GM18909 (cell line): Measurements from ENCODE around the gene TMC7.
A peak's percentile ranks its signal among the peaks of the same experiment; 100 is the strongest.
"Not testable (repeated sequence)": the region's sequence is repeated elsewhere in the genome, so short reads cannot be mapped to it uniquely, and the experiment has no call there.

Experiments
- ATAC-seq: cut with Tn5 transposase; IDR thresholded peaks from one replicate; pipeline ENCODE4 v1.9.1; 2021; ENCODE audit warnings: mild to moderate bottlenecking; ENCODE audit not compliant: unreplicated experiment, poor library complexity

TMC7 gene

GRCh38 chr16:18983565-18984434, at the start of gene TMC7:
Gene TMC7 (plus strand): TSS chr16:18983934. CDS start chr16:18984064, 130 bp downstream.
- ATAC-seq, result no peak

GRCh38 chr16:18936727-18937340, 46.9 kb upstream of the TMC7 start:
- ATAC-seq, result no peak

GRCh38 chr16:18937390-18937789, 46.3 kb upstream of the TMC7 start:
- no peak for ATAC-seq

GRCh38 chr16:18938986-18939385, 44.7 kb upstream of the TMC7 start:
- ATAC-seq, result no peak

- no peak for ATAC-seq
Observed at GRCh38 chr16:18941471-18941870, 42.3 kb upstream of the TMC7 start.

GRCh38 chr16:18942061-18942460, 41.7 kb upstream of the TMC7 start:
- no peak for ATAC-seq

GRCh38 chr16:18943414-18943813, 40.3 kb upstream of the TMC7 start:
- no peak for ATAC-seq

- ATAC-seq, result no peak
Observed at GRCh38 chr16:18945233-18945632, 38.5 kb upstream of the TMC7 start.

GRCh38 chr16:18948372-18949020, 35.2 kb upstream of the TMC7 start:
- no peak for ATAC-seq

- no peak for ATAC-seq
Observed at GRCh38 chr16:18950469-18951185, 33.1 kb upstream of the TMC7 start.

- ATAC-seq, result no peak
Observed at GRCh38 chr16:18953547-18953946, 30.2 kb upstream of the TMC7 start.

GRCh38 chr16:18955874-18956580, 27.7 kb upstream of the TMC7 start:
- not testable (repeated sequence) for ATAC-seq

GRCh38 chr16:18956658-18957241, 27.0 kb upstream of the TMC7 start:
- not testable (repeated sequence) for ATAC-seq

- no peak for ATAC-seq
Observed at GRCh38 chr16:18958621-18959029, 25.1 kb upstream of the TMC7 start.

GRCh38 chr16:18959031-18959505, 24.7 kb upstream of the TMC7 start:
- no peak for ATAC-seq

- ATAC-seq, result no peak
Observed at GRCh38 chr16:18965555-18965954, 18.2 kb upstream of the TMC7 start.

- ATAC-seq, result no peak
Observed at GRCh38 chr16:18966791-18967190, 16.9 kb upstream of the TMC7 start.

GRCh38 chr16:18969050-18969854, 14.5 kb upstream of the TMC7 start:
- peak; percentile 51 for ATAC-seq

GRCh38 chr16:18969855-18970240, 13.9 kb upstream of the TMC7 start:
- ATAC-seq, result no peak
